ENCODE measurements around the gene DPP6.
A peak's percentile ranks its signal among the peaks of the same experiment; 100 is the strongest.
"Not testable (repeated sequence)": the region's sequence is repeated elsewhere in the genome, so short reads cannot be mapped to it uniquely, and the experiment has no call there.

Gene DPP6

DNA sequence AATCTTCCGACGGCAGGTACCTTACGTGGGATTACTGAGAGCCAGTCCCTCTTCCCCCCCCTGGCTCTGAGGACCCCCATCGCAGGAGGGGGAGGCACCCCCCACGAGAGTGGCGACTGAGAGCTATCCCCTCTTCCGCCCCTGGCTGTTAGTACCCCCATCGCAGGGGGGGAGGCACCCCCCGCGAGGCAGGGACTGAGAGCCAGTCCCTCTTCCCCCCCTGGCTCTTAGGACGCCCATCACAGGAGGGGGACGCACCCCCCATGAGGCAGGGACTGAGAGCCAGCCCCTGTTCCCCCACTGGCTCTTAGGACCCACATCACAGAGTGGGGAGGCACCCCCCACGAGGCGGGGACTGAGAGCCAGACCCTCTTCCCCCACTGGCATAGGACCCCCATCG is 8.4 kb downstream of the DPP6 start:
- DNase-seq (ENCODE audit: low read depth, low spot score); H3K4me3 ChIP-seq (ENCODE audit: low read length): not testable (repeated sequence)

DNA sequence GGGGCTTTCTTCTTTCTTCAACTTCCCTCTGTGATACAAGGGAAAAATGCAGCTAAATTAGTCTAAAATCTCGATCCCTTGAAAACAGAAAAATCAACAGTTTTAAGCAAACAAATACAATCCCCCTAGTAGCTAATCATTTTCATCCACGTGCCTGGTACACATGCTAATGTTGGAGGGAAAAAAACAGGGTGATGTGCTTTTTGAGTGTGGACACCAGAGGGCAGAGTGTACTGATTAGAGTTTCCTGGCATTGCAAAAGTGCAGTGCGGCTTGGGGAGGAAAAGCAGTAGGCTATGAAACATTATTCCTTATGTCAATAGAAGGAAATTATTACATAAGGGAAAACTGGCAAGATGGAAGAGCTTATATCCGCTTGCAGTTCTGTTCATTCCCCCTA is 19.6 kb downstream of the DPP6 start:
- H3K4me3 ChIP-seq (ENCODE audit: low read length) = not testable (repeated sequence)
- peak; percentile 75 for DNase-seq (ENCODE audit: low read depth, low spot score)

DNA sequence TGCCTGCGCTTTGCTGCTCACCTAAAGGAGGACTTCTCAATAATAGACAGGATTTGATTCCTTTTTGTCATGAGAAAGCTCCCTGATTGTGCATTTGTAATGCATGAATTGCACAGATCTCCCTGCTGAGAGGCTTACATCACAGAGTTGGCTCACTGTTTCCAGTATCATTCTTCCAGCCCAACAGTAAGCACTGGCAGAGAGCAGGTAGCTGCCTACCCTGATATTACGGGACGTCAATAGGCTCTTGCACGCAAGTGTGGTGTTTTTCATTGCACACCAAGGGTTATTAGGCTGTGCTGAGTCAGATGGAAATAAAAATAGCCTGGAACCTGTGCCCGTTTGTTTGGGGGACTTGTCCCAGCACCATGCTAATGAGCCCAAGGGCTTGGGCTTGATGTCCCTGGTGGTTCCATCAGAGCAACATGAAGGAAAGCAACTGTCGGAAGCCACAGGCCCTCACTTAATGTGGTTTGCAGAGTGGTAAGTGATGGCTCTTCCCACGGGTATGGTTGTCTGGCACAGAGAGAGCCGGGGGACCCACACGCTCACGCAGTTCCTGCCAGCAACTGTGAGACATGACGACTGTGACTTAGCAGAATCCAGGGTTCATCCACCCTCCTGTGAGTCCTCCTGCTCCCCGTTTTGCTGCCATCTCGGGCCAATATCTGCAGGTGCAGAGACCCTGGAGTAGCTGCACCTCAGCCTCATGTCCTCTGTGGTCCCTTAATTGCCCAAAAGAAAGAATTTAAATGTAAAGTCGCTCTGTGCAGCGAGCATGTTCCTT is 20.4 kb downstream of the DPP6 start:
- peak overlapping the region; percentile 38 for H3K4me3 ChIP-seq (ENCODE audit: low read length)
- DNase-seq (ENCODE audit: low read depth, low spot score) = peak; percentile 84

DNA sequence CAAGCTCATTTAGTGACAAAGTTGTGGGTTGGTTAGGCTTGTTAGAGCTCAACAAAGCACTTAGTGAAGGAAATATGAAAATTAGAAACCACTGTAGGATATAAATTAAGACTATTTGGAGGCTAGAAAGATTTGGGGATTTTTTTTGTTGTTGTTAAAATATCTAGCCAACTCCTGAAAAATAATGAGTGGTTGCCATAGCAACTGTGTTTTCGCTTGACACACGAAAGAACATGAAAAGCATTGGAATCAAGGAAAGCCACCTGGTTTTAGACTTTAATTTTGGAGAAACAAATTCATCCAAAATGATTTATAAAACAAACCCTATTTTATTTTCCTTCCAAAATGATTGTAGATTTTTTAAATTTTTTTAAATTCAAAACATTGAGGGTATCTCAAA is 26.3 kb downstream of the DPP6 start:
- DNase-seq (ENCODE audit: low read depth, low spot score); H3K4me3 ChIP-seq (ENCODE audit: low read length): not testable (repeated sequence)

DNA sequence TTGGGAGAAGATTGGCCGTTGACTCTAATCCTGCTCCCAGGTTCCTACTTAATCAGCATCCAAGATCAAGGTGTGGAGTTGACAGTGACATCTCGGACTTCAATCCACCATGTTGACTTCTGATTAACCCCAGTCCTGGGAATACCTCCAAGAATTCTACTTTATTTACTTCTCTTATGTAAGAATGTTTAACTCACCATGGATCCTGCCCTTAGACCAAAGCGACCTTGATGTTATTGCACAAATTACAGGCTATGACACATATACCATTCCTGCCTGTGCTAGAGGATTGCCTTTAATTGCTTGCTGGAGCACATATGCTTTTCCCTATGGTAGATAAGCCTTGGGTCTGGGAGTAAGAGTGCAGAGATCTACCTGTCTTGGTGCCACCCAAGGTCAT is 28.1 kb downstream of the DPP6 start:
- DNase-seq (ENCODE audit: low read depth, low spot score); H3K4me3 ChIP-seq (ENCODE audit: low read length): not testable (repeated sequence)

DNA sequence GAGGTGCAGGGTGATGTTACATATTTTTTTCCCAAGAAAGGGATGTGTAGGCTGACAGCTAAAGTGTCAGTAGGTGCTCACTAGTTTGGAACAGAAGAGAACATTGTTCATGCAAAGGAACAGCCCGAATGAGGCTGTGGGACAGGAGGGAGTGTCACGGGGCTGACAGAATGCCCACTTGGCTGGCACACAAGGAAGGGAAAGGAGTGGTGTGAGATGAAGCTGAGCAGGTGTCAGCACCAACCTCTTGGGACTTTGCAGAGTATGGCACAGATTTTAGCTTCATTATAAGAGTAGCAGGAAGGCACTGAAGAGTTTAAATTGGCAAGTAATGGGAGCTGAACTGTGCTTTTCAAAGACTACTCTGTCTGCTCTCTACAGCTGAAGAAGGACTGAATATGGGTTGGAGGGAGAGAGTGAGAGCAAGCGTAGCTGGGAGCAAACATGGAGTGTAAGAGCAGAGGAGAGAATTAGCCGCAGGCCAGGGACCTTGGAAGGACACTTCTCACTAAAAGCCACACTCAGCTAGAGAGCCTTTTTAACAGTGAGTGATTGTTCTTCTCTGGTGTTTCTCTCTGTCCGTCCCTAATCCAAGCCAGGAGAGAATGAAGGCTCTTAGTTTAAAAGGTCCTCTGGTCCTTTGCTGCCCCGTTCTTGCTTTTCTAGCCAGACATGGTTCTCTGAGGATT is 35.0 kb downstream of the DPP6 start:
- not testable (repeated sequence) for DNase-seq (ENCODE audit: low read depth, low spot score); H3K4me3 ChIP-seq (ENCODE audit: low read length)

DNA sequence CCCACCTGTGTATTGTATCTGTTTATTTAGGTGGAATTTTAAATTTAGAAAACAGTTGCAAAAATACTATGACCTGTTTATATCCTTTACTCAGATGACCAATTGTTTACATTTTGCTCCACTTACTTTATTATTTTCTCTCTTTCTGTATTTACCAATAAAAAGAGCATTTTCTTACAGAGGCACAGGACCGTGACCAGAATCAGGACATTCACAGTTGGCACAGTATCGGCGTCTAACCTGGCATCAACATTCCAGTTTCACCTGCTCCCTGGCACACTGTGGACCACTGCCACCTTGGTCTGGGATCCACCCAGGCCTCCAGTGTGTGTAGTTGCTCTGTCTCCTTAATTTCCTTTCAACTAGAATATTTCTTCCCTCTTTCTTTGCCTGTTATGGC is 39.9 kb downstream of the DPP6 start:
- not testable (repeated sequence) for DNase-seq (ENCODE audit: low read depth, low spot score); H3K4me3 ChIP-seq (ENCODE audit: low read length)

DNA sequence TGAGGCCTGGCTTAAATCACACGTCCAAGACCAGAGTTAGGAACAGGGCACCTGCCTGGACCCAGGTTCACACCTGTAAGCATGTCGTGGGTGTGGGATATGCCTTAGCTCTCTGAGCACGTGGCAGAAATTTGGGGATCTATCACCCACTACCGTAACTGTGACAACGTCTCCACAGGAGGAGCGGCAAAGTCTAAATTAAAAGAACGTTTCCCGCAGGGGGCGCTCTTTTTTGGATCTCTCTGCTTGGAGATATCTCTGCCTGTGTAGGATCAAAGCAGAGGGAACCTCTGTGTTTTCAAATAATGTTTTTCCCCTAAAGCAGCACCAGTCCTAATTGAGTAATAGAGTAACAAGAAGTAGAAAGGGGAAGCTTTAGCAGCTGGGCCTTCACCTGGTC is 43.0 kb downstream of the DPP6 start:
- not testable (repeated sequence) for H3K4me3 ChIP-seq (ENCODE audit: low read length); DNase-seq (ENCODE audit: low read depth, low spot score)

DNA sequence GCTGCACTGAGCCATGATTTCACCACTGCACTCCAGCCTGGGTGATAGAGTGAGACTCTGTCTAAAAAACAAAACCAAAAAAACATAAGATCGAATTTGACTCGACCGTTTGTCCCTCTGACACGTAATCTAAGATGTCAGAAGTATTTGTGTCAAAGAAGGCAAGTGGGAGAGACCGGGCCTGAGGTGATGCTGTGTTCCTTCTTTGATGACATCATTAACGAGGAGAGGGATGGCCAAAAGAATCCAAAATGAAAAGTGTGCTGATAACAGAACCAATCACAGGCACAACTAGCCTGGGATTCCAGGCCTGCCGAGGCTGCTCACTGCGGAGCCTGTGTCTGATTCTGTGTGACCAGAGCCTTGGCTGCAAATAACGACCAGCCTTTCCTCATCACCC is 52.9 kb downstream of the DPP6 start:
- not testable (repeated sequence) for H3K4me3 ChIP-seq (ENCODE audit: low read length); DNase-seq (ENCODE audit: low read depth, low spot score)

DNA sequence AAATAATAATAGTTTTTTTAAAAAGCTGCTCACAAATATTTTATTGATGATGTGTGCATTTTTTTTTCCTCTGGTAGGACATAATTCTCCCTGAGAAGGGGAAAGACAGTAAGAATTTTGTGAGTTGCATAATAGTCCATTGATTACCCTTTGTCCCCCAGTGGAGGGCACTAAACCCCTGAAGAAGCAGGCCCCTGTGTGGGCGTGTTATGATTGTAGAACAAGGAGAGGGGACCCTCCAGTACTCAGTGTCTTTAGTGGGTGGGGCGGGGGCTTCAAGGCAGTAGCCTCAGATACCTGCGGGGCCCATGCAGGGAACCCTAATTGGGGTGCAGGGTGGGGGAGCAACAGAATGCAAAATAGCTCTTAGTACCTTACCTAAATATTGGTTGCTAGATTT is 57.4 kb downstream of the DPP6 start:
- not testable (repeated sequence) for DNase-seq (ENCODE audit: low read depth, low spot score); H3K4me3 ChIP-seq (ENCODE audit: low read length)

DNA sequence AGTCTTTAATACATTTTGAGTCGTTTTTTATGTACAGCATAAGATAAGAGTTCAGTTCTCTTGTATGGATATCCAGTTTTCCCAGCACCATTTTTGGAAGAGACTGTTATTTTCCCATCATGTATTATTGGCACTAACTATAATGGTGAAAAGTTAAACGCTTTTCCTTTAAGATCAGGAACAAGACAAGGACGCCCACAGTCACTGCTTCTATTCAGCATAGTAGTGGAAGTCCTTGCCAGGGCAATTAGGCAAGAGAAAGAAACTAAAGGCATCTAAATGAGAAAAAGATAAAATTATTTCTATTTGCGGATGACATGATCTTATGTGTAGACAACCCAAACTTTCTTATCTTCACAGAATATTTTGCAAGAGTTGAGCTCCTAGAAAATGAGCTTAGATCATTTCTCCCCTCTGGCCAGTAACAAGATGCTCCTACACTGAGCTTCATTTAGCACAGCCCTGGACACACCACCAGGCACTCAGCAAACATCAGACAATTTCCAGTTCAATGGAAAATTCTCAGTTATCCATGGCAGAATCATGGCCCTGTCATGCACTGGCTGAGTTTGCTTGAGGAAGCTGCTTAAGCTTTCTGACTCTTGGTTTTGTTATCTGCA is 61.6 kb downstream of the DPP6 start:
- DNase-seq (ENCODE audit: low read depth, low spot score); H3K4me3 ChIP-seq (ENCODE audit: low read length): not testable (repeated sequence)

DNA sequence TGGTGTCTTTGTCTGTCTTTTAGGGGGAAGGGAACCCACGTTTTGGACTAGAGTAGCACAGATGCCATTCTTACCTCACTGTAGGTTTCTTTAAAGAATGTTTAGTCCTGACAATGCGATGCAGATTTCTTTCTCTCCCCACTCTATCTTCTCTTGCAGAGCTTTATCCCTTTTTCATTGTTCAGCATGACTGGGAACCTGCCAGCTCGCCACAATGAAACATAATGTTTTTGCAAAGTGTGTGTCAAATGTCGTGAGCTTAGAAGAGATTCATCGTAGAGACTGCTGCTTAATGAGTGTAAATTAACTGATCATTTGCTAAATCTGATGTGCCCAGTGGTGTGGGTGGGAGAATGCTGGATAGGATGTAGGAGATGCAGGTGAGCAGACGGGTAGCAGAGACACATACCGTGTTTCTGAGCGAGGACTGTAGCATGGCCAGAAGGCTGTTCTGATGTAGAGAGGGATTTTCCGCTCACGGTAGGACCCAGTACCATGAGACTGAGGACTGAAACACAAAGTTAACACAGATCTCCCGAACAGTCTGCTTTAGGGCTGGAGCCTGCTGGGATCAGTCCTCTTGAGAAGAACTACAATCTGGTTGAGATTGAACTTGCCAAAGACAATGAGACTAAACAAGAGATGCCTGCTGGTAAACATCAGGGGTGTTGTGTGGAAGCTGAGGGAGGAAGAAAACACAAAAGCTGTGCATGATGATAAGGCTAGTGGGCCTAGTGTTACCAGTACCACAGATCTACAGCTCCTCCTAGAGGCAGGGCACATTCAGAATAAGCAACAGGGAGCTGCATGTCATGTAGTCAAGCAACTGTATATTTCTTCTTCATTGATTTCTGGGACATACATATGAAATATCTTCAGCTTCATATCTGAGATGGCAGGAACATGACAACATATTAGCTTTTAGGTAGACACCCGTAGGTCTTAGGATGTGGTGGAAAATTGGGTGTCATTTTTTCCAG is 65.5 kb downstream of the DPP6 start:
- DNase-seq (ENCODE audit: low read depth, low spot score) = not testable (repeated sequence)

DNA sequence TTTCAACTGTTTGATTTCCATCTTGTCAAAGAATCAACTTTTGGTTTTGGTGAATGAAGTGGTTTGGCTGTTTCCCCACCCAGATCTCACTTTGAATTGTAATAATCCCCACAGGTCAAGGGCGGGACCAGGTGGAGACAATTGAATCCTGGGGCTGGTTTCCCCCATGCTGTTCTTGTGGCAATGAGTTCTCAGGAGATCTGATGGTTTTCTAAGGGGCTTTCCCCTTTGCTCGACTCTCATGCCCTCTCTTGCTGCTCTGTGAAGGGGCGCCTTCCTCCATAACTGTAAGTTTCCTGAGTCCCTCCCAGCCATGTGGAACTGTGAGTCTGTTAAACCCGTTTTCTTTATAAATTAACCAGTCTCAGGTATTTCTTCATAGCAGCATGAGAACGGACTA is 68.6 kb downstream of the DPP6 start:
- H3K4me3 ChIP-seq (ENCODE audit: low read length); DNase-seq (ENCODE audit: low read depth, low spot score): not testable (repeated sequence)

More for the DNA sequence above, 65.5 kb downstream of the DPP6 start:
- H3K4me3 ChIP-seq (ENCODE audit: low read length) = not testable (repeated sequence)

DNA sequence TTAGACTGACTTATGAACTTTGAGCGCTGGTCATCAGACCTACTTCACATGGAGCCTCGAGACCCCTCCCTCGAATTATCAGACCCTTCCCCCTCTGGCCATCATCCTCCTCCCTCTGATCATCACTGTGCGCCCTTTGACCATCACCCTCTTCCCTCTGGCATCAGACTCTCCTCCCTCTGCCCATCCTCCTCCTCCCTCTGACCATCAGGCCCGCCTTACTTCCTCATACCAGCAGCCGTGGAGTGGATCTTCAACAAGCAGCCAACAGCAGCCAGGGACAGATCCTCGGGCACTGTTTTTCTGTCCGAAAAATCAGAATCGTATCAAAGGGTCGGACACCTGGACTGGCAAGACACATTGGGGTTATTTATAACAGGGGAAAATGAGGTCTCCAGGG is 70.5 kb downstream of the DPP6 start:
- not testable (repeated sequence) for DNase-seq (ENCODE audit: low read depth, low spot score); H3K4me3 ChIP-seq (ENCODE audit: low read length)

DNA sequence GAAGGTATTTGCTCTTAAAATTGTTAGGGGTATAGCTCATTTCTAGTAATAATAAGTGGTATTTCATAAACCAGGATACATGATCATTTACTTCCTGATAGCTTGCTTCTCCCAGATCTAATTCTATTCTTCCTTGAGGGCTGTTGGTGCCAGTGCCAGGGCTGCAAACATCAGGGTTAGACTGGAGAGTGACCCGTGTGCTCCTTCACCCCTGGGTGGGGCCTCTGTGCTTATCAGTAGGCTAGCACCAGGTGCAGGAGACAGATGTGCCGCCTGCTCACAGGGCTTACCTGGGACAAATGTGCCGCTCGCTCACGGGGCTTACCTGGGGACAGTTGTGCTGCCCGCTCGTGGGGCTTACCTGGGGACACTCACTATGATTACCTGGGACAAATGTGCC is 71.2 kb downstream of the DPP6 start:
- H3K4me3 ChIP-seq (ENCODE audit: low read length); DNase-seq (ENCODE audit: low read depth, low spot score): not testable (repeated sequence)

DNA sequence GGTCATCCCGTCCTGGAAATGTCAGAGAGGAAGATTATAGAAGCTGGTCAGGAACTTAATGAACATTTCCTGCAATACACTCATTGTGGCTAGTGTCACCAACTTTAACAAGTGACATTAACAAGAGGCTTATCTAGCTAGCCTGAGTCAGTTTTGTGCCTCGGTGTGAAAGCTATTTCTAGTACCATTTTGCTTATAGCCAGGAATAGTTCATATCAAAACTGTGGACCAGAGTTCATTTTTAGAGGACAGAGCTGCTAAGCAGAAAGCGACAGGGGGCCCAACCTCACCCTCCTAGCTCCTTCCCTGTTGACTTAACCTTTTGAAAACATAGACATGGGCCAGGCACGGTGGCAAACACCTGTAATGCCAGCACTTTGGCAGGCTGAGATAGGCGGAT is 76.9 kb downstream of the DPP6 start:
- not testable (repeated sequence) for DNase-seq (ENCODE audit: low read depth, low spot score); H3K4me3 ChIP-seq (ENCODE audit: low read length)

DNA sequence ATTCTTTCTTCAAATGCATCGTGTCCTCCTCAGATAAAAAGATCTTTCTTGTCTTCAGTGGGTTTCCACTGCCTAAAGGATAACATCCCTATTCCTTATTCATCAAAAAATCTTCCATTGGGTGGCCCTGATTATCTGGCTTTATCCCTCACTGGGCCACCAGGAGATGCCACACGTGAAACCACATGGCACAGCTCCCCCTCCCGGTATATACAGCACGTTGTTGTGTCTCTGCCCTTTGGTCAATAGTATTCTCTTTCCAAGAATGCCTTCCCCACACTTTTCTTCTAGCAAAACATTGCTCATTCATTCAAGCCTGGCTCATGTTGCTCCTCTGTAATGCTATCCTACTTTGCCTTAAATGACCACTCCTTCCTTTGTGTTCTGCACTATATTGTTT is 80.4 kb downstream of the DPP6 start:
- H3K4me3 ChIP-seq (ENCODE audit: low read length); DNase-seq (ENCODE audit: low read depth, low spot score): not testable (repeated sequence)

DNA sequence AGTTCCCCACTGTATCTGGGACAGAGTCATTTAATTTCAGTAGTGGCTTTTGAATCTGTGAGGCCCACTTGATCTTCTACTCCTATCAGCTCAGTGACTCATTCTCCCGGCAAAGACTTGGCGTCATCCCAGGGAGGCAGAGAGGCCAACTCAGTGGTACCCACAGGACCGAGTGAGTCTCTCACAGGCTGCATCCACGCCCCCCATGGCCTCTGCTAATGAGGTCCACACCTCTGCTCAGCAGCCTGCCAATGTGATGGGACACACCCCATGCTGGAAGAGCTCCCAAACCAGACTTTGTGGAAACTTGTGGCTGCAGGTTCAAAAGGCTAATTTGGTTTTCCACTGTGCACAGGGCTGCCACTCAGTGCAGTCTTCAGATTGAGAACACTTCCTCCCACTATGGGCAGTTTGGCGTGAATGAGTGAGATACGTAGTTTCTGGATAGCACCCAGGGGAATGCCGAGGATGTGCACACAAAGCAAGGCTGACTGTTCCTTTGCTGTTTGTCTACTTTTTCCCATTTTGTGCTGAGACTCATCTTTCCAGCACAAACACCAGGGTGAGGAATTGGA is 81.6 kb downstream of the DPP6 start:
- not testable (repeated sequence) for H3K4me3 ChIP-seq (ENCODE audit: low read length); DNase-seq (ENCODE audit: low read depth, low spot score)

DNA sequence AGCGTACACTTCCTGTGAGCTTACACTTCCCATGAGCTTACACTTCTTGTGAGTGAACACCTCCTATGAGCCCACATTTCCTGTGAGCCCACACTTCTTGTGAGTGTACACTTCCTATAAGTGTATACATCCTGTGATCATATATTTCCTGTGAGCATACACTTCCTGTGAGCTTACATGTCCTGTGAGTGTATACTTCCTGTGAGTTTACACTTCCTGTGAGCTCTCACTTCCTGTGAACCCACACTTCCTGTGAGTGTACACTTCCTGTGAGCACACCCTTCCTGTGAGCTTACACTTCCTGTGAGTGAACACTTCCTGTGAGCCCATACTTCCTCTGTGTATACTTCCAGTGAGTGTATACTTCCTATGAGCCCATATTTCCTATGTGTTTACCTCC is 82.5 kb downstream of the DPP6 start:
- not testable (repeated sequence) for DNase-seq (ENCODE audit: low read depth, low spot score); H3K4me3 ChIP-seq (ENCODE audit: low read length)

Measured in Jurkat, Clone E6-1 (cell line).